Measurements from ENCODE around the gene S100A12. TPM values are rescaled to one million over a fixed set of nuclear protein-coding genes. Genes with fewer than 3 reads are reported as not detected.
"Not testable (repeated sequence)": the region's sequence is repeated elsewhere in the genome, so short reads cannot be mapped to it uniquely, and the experiment has no call there.

The S100A12 gene
- total RNA-seq, 2 experiments from 2014 or later = not detected

GRCh38 chr1:153356392-153357075 is 18.9 kb downstream of the S100A12 start:
- POLR2A ChIA-PET = no interaction called here

GRCh38 chr1:153355445-153356071 is 19.9 kb downstream of the S100A12 start:
- POLR2A ChIA-PET = no interaction called here
- CTCF ChIA-PET = interaction anchor here (0.8 kb wide), 1 partner anchor 49 kb away, joined by 3 read pairs; no protein-coding TSS in a partner anchor

More at GRCh38 chr1:153356392-153357075, 18.9 kb downstream of the S100A12 start:
- CTCF ChIA-PET = interaction anchor here (2.2 kb wide), 1 partner anchor 138 kb away, joined by 8 read pairs; no protein-coding TSS in a partner anchor

DNA sequence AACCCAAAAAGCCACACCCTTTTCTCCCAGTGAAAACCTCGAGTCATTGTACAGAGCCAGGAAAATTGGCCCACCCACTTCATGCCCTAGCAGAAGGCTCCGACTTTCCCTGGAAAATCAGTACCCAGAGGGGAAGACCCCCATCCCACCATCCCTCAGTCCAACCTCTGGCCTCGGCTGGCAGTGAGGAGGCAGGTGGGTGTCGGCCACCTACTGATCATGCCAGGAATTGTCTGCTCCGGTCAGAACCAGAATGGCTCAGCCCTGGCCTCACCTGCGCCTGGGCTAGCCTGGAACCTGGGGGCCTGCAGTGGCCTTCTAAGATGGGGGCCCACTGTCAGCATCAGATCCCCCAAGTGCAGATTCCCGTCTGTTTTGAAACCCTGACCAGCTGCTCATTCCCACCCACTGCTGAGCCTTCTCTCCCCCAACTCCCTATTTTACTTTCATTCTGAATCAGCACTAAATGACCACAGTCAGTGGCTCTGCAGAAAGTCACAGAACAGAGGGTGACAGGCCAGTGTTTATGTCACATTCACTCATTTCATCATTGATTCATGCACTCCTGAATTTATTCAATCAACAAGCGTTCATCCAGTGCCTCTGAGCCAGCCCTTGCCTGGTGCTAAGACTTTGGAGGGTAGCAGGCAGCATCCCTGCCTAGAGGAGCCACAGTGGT is 20.8 kb downstream of the S100A12 start:
- CTCF ChIA-PET = interaction anchor here (0.8 to 4.3 kb wide), 2 partner anchors 50 to 140 kb away, joined by 3 to 39 read pairs; no protein-coding TSS in a partner anchor
- POLR2A ChIA-PET = no interaction called here

- ChIA-PET POLR2A (no interaction called here), CTCF (interaction anchor here (1.2 to 4.3 kb wide), 7 partner anchors 9 to 180 kb away, joined by 3 to 39 read pairs (median 4); no protein-coding TSS in a partner anchor)
Measured at GRCh38 chr1:153353226-153353947, 22.0 kb downstream of the S100A12 start.

DNA sequence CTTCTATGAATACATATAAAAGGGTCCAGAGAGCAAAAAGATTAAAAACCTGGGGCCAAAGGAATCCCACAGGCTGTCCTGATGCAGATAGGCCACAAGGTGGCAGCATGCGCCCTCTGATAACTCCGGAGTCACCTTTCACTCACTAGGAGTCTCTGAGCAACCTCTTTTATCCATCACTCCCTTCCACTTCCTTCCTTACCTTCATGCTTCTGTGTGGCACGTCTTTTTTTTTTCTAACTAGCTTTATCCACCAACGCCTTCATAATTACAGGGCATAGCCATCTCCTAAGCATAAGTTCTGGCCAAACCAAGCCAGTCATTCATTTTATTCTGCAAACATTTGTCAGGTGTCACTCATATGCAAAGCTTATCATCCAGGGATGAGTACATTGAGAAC is 22.9 kb downstream of the S100A12 start:
- POLR2A ChIA-PET = no interaction called here
- CTCF ChIA-PET = interaction anchor here (1.4 to 4.3 kb wide), 5 partner anchors 12 to 181 kb away, joined by 4 to 39 read pairs (median 5); no protein-coding TSS in a partner anchor

GRCh38 chr1:153350321-153350957 is 25.0 kb downstream of the S100A12 start:
- ChIA-PET CTCF (interaction anchor here (4.3 kb wide), 1 partner anchor 144 kb away, joined by 39 read pairs; no protein-coding TSS in a partner anchor), POLR2A (no interaction called here)

- ChIA-PET CTCF (interaction anchor here (1.2 kb wide), 1 partner anchor 145 kb away, joined by 6 read pairs; no protein-coding TSS in a partner anchor), POLR2A (no interaction called here)
Measured at GRCh38 chr1:153349363-153350320, 25.8 kb downstream of the S100A12 start.

DNA sequence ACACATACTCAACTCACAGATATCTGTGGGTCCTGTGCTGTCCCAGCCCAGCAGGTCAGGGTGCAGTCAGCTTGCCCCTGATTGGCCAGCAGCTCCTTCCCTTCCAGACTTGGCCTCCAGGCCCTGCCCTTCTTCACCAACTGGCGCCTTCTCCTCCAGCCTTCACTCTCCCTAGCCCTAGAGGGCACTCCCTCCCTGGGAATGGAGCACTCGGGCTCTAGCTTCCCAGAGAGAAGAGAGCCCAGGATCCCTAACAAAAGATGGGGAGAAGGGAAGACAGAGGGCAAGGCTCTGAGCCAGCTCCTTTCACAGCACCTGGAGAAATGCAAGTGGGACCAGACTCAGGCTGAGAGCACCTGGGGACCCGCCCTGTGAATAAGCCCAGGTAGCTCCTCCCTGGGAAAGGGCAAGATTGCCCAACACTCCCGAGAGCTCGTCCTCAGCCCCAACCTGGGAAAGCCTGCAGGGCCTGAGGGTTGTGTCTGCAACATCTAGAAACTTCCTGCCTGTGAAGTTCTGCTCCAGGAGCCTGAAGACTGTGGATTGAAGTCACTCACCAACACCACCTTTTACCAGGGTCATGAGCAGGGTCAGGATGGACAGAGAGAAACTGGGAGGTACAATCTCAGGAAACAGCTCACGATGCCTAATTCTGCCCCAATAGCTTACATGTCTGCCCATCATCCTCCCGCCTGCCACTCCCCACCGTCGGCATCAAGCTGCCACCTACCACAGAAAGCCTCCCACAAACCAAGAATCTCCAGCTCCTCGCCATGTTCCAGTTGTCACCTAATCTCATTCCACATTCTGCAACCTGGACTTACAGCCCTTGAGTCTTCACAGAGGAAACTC is 26.7 kb downstream of the S100A12 start, which contains the start of gene PGLYRP4:
TSS of gene PGLYRP4 (minus strand) at position 331 of the 852 bp plus-strand sequence. CDS start 909 bp downstream, outside the sequence.
- ChIA-PET CTCF (interaction anchor here (1.2 kb wide), 1 partner anchor 146 kb away, joined by 6 read pairs; no protein-coding TSS in a partner anchor), POLR2A (no interaction called here)

DNA sequence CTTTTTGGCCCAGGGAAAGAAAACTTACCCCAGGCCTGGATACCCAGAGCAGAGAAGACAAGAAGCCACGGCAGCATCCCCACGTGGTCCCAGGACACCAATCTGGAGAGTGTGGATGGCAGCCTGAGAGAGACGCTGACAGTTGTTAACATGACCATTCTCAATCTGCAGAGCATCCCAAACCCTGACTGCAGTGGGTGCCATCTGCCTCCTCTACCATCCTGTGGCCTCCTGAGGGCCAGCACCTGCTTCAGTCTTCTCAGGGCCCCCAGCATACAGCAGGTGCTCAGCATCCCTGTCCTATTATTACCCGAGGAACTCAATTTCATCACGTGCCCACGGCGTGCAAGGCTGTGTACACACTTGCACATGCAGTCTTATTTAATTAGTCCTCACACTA is 27.6 kb downstream of the S100A12 start:
- CTCF ChIA-PET = no interaction called here
- POLR2A ChIA-PET = no interaction called here

DNA sequence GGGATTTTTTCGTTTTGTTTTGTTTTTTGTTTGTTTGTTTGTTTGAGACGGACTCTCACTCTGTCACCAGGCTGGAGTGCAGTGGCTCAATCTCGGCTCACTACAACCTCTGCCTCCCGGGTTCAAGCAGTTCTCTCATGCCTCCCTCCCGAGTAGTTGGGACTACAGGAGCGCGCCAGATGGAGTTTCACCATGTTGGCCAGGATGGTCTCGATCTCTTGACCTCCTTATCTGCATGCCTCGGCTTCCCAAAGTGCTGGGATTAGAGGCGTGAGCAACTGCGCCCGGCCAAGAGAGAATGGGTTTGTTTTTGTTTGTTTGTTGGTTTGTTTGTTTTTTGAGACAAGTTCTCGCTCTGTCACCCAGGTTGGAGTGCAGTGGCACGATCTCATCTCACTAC is 28.4 kb downstream of the S100A12 start:
- CTCF ChIA-PET = interaction anchor here (0.6 to 2.2 kb wide), 2 partner anchors 131 to 148 kb away, joined by 3 to 9 read pairs; no protein-coding TSS in a partner anchor
- POLR2A ChIA-PET = not testable (repeated sequence)

- ChIA-PET POLR2A (no interaction called here), CTCF (interaction anchor here (2.2 kb wide), 1 partner anchor 148 kb away, joined by 9 read pairs; no protein-coding TSS in a partner anchor)
Measured at GRCh38 chr1:153346077-153346723, 29.2 kb downstream of the S100A12 start.

GRCh38 chr1:153345187-153346076 is 30.0 kb downstream of the S100A12 start:
- POLR2A ChIA-PET = no interaction called here
- CTCF ChIA-PET = interaction anchor here (2.2 kb wide), 1 partner anchor 149 kb away, joined by 9 read pairs; no protein-coding TSS in a partner anchor

DNA sequence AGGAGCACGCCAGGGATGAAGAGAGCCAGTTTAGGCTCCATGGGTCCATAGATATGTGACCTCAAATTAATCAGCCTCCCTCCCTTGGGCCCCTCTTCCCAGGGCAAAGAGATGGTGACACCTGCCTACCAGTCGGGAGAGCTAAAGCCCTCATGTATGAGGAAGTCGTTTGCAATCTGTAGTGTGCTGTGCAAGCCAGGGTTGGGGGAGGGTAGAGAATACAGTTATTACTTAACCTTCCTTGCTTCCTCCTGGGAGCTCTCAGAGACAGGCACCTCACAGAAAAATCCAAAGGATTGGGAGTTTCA is 30.7 kb downstream of the S100A12 start:
- ChIA-PET CTCF (interaction anchor here (1.5 kb wide), 1 partner anchor 13 kb away, joined by 3 read pairs; the partner anchor contains the start of gene S100A9), POLR2A (no interaction called here)

GRCh38 chr1:153343811-153344717 is 31.4 kb downstream of the S100A12 start:
- ChIA-PET POLR2A (no interaction called here), CTCF (interaction anchor here (1.5 kb wide), 1 partner anchor 14 kb away, joined by 3 read pairs; the partner anchor contains the start of gene S100A9)
